ENCODE measurements around the gene SGSM2.

DNA sequence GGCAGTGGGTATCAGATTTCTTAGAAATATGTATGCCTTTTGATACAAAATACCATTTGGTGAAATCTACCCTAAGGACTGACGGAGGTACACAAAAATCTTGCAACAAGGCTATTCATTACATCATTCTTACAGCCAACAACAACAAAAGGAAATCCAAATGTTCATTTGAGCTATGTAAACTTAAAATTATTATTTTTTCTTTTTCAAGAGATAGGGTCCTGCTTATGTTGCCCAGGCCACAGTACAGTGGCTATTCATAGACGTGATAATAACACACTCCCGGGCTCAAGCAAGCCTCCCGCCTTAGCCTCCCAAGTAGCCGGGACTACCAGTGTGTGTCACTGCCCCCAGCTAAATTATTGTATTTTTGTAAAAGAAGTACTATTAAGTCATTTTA, 24.6 kb upstream of the SGSM2 start:
- TF ChIP-seq, protein P1, sequence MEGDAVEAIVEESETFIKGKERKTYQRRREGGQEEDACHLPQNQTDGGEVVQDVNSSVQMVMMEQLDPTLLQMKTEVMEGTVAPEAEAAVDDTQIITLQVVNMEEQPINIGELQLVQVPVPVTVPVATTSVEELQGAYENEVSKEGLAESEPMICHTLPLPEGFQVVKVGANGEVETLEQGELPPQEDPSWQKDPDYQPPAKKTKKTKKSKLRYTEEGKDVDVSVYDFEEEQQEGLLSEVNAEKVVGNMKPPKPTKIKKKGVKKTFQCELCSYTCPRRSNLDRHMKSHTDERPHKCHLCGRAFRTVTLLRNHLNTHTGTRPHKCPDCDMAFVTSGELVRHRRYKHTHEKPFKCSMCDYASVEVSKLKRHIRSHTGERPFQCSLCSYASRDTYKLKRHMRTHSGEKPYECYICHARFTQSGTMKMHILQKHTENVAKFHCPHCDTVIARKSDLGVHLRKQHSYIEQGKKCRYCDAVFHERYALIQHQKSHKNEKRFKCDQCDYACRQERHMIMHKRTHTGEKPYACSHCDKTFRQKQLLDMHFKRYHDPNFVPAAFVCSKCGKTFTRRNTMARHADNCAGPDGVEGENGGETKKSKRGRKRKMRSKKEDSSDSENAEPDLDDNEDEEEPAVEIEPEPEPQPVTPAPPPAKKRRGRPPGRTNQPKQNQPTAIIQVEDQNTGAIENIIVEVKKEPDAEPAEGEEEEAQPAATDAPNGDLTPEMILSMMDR (IDR thresholded peaks at IDR 0.05), result no peak
- no peak for TF ChIP-seq EP300 (IDR thresholded peaks at IDR 0.05; ENCODE audit: low read depth)
